ENCODE measurements around the gene RHOBTB3.
"Not testable (repeated sequence)": the region's sequence is repeated elsewhere in the genome, so short reads cannot be mapped to it uniquely, and the experiment has no call there.

Gene RHOBTB3

DNA sequence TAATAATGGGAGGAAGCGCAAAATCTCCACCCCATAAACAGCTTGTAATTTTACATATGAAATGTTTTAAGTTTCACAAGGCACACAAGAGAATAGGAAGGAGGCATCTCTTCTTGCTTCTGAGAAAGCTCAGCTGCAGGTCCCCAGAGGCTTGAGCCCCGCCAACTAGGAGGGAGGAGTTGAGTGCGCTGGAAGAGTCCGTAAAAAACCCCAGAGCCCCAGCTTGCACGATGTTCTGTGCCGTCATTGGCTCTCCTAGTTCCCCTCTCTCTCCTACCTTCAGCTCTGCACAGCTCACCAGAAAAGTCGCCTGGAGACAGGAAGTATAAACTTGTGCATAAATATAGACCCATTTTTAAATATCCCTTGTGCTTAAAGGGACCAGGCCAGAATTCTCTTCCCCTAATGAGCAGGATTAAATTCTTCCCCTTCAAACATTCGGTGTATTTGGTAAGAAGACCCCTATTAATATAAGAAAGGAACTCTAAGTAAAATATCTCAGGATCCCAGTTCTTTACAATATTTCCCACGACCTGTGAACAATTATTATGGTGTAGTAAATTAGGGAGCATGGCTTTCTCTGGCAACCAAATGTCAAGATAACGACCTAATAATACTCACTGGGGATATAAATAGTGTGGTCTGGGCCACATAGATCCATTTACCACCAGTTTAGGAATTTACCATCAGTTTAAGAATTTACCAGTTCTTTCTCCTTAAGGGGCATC lies 77.7 kb downstream of the RHOBTB3 start:
- in situ Hi-C loops (cut with HindIII; ENCODE audit: low pct_ligation_motif_present, low pct_unique_long_range_greater_than_20kb, low sequenced_read_pairs), result no loop called here

DNA sequence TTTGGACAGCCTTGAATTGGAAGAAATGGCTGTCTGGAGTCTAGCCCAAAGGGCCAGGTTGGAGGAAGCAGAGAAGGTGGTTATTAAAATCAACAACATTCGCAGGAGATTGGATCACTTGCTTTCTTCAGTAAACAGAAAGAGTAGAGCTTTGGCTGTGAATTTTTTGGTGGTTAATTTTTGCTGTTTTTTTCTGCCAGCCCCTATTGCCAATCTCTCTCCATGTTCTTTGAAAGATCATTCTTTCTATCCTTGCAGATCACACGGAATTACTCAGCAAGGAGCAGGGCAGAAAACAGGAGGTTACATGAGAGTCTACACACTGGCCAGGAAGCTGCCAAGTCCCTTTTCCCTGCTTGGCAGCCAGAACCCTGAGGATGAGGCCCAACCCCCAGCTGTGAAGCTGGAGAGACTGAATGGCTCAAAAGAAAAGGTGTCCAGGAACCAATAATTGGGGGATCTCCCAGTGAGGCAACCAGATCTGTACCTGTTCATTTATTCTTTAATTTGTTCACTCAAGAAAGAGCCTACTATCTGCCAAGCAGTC lies 78.4 kb downstream of the RHOBTB3 start:
- in situ Hi-C loops (cut with HindIII; ENCODE audit: low pct_ligation_motif_present, low pct_unique_long_range_greater_than_20kb, low sequenced_read_pairs), result no loop called here
- DNase-seq, result no peak

More for the DNA sequence above, 77.7 kb downstream of the RHOBTB3 start:
- DNase-seq, result no peak

DNA sequence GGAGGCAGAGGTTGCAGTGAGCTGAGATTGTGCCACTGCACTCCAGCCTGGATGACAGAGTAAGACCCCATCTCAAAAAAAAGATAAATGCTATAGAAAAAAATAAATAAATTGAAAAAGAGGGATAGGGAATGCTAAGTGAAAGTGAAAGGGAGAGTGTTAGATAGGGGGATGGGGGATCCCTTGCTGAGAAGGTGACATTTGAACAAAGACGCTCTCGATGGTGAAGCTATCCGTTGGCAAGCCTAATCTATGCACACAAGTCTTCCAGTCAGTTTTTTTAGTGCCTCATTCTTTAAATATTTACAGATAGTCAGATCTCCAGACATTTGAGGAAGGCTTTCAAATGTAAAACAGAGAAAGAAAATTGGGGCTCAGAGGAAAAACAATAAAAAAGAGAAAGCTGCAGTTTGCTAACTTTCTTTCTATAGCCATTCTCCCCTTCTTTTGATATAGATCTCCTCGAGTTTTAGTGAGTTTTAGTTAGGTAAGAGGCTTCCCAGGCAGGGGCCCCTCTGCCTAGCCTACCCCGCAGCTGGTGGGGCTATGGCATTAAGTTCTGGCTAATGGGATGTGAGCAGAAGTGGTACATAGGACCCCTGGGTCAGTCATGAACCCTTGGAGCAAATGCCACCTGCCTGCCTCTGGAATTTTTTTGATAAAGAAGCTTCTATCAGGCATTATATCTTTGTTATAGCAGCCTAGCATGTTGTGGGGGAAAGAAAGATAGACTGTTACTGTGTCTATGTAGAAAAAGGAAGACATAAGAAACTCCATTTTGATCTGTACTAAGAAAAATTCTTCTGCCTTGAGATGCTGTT lies 79.4 kb downstream of the RHOBTB3 start:
- DNase-seq, result no peak
- in situ Hi-C loops (cut with HindIII; ENCODE audit: low pct_ligation_motif_present, low pct_unique_long_range_greater_than_20kb, low sequenced_read_pairs), result no loop called here

DNA sequence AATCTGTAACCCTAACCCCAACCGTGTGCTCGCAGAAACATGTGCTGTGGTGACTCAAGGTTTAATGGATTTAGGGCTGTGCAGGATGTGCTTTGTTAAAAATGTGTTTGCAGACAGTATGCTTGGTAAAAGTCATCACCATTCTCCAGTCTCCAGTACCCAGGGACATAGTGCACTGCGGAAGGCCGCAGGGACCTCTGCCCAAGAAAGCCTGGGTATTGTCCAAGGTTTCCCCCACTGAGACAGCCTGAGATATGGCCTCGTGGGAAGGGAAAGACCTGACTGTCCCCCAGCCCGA lies 79.9 kb downstream of the RHOBTB3 start:
- peak; percentile 55 for DNase-seq
- in situ Hi-C loops (cut with HindIII; ENCODE audit: low pct_ligation_motif_present, low pct_unique_long_range_greater_than_20kb, low sequenced_read_pairs), result not testable (repeated sequence)

DNA sequence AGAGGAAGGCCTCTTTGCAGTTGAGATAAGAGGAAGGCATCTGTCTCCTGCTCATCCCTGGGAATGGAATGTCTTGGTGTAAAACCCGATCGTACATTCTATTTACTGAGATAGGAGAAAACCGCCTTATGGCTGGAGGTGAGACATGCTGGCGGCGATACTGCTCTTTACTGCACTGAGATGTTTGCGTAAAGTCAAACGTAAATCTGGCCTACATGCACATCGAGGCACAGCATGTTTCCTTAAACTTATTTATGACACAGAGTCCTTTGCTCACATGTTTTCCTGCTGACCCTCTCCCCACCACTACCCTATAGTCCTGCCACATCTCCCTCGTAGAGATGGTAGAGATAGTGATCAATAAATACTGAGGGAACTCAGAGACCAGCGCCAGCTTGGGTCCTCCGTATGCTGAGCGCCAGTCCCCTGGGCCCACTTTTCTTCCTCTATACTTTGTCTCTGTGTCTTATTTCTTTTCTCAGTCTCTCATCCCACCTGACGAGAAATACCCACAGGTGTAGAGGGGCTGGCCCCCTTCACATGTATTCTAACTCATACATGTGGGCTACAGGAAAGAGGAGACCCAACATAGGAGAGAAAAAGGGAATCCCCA lies 80.4 kb downstream of the RHOBTB3 start:
- in situ Hi-C loops (cut with HindIII; ENCODE audit: low pct_ligation_motif_present, low pct_unique_long_range_greater_than_20kb, low sequenced_read_pairs); DNase-seq: not testable (repeated sequence)

DNA sequence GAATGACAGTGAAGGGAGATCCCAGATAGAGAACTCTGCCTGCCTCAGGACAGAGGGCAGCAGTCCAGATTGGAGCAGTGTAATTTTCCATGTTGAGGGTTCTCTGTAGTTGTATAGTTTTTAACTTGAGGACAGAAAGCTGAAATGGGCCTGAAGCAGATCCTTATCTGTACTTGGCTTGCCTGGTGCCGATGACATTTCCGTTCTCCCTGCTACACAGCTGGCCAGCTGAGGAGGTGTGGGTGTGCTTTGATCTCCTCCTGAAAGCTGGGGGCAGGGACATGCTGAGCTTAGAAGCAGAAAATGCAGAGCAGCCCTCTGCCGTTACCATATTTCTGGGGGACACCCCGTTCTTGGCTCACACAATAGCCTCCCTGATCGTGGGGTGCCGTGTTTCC lies 80.9 kb downstream of the RHOBTB3 start:
- no peak for DNase-seq
- in situ Hi-C loops (cut with HindIII; ENCODE audit: low pct_ligation_motif_present, low pct_unique_long_range_greater_than_20kb, low sequenced_read_pairs), result no loop called here

DNA sequence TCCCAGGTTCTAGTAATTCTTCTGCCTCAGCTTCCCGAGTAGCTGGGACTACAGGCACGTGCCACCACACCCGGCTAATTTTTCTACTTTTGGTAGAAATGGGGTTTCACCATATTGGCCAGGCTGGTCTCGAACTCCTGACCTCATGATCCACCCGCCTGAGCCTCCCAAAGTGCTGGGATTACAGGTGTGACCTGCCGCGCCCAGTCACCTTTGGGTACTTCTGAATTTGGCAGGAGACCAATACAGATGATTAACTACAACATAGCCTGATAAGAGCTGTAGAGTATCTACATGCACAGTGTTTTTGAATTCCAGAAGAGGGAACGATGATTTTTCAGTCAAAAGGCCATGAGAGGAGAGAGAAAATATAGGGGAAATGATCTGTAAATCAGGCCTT lies 81.9 kb downstream of the RHOBTB3 start:
- in situ Hi-C loops (cut with HindIII; ENCODE audit: low pct_ligation_motif_present, low pct_unique_long_range_greater_than_20kb, low sequenced_read_pairs); DNase-seq: not testable (repeated sequence)

DNA sequence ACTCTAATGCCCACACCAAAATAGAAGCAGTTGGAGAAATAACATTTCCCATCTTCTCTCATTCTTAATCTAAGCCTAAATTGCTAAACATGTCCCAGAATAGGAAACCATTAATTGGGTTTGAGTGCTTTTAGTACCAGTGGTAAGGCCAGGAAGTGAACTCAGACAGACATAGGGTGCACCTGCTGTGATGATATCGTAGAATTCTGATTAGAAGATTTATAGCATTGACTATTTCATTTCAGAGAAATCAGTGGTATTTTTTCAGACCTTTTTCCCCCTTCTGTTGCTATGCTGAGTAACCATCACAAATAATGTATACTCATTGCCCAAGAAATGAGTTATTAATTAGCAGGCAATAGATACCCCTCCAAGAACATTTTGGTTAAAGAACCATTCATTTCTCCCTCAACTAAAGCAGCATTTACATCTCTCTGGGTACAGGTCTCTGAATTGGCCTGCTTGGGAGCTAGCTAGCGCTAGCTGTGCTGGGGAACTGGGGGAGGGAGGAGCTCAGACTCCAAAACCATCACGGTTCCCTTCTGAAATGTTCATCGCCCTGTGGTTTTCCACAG lies 84.1 kb downstream of the RHOBTB3 start:
- no peak for DNase-seq
- in situ Hi-C loops (cut with HindIII; ENCODE audit: low pct_ligation_motif_present, low pct_unique_long_range_greater_than_20kb, low sequenced_read_pairs), result no loop called here

DNA sequence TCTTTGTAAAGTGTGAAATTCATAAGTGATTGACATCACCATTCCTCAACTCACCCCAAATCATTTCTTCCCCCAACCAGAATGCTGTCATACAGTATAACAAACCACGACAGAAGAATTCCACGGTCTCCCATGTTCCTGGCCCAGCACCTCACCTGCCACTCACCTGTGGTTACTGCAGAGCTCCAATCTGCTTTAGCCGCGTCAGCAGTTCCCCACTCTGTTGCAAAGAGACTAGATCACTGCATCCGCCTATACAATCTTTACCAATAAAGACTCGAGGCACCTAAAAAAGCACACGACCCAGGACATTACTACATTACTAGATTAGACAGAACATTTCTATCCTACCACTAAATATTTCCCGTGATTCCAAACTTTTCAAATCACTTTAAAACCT lies 85.2 kb downstream of the RHOBTB3 start:
- DNase-seq, result no peak
- in situ Hi-C loops (cut with HindIII; ENCODE audit: low pct_ligation_motif_present, low pct_unique_long_range_greater_than_20kb, low sequenced_read_pairs), result no loop called here

DNA sequence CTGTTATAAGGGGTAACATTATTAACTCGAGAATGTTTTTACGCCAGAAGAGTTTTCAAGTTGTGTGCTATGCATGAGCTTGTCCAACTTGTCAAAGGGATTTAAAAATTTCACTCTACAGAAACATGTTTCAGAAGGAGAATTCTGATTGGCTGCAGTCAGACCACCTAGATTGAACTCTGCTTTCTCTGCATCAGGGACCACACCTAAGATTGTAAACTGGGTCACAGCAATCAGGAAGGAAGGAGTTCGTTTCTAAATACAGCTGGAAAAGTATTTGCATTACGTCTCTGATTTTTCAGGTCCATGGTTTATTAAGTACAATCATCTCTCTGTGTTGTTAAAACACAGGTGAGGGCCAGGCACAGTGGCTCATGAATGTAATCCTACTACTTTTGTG lies 85.6 kb downstream of the RHOBTB3 start:
- no peak for DNase-seq
- in situ Hi-C loops (cut with HindIII; ENCODE audit: low pct_ligation_motif_present, low pct_unique_long_range_greater_than_20kb, low sequenced_read_pairs), result no loop called here

DNA sequence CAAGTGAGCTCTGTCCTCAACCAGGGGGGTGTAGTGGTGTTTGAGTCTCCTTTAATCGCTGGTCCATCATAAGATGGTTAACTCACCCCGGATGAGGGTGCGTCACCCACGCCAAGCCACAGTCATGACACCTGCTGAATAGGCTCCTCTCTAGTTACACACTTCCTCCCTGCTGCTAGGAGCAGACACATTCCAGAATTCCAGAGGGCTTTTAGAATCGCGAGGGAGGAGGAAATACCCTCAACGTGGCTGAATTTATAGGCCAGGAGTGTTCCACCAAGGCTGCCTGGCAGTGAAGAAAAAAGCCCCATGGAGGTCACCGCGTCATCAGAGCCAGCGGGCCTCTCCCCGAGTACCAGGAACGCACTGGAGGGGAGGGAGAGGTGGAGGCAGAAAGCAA lies 86.3 kb downstream of the RHOBTB3 start:
- peak; percentile 81 for DNase-seq
- in situ Hi-C loops (cut with HindIII; ENCODE audit: low pct_ligation_motif_present, low pct_unique_long_range_greater_than_20kb, low sequenced_read_pairs), result no loop called here

DNA sequence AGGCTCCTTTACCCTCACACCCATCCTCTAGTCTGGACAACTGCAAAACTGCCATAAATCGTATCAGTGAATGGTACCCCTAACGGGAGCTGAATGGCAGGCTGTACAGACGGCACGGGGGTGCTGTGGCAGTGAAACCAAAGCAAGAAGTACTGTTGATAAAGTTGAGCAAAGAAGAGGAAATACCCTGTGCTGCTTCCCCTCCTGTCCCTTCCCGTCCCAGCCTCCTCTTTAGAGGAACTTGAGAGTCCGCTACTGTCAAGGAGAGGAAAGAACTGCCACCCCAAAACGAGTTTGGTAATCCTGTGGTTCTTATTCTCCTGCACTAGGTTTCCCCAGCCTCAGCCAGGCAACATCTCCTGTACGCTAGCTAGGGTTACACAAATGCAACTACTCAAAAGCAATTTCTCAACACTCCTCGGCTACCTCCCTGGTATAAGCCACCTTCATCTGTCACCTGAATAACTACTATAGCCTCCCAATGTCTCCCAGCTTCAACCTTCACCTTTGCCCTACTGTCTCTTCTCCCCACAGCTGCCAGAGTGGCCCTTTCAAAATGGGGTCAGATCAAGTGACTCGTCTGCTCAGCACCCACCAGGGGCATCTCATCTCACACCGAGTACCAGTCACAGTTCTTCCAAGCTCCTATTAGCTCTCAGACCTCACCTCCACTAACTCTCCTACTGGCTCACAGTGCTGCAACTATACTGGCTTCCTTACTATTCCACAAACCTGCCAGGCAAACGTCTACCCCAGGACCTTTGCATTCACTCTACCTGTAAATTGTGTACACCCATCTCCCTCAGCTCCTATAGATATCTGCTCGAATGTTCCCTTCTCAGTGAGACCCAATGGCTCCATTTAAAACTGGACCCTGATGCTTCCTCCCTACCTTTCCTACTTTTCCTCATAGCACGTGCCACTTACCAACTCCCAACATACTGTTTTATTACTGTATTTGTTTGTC lies 87.3 kb downstream of the RHOBTB3 start:
- no peak for DNase-seq
- in situ Hi-C loops (cut with HindIII; ENCODE audit: low pct_ligation_motif_present, low pct_unique_long_range_greater_than_20kb, low sequenced_read_pairs), result no loop called here

DNA sequence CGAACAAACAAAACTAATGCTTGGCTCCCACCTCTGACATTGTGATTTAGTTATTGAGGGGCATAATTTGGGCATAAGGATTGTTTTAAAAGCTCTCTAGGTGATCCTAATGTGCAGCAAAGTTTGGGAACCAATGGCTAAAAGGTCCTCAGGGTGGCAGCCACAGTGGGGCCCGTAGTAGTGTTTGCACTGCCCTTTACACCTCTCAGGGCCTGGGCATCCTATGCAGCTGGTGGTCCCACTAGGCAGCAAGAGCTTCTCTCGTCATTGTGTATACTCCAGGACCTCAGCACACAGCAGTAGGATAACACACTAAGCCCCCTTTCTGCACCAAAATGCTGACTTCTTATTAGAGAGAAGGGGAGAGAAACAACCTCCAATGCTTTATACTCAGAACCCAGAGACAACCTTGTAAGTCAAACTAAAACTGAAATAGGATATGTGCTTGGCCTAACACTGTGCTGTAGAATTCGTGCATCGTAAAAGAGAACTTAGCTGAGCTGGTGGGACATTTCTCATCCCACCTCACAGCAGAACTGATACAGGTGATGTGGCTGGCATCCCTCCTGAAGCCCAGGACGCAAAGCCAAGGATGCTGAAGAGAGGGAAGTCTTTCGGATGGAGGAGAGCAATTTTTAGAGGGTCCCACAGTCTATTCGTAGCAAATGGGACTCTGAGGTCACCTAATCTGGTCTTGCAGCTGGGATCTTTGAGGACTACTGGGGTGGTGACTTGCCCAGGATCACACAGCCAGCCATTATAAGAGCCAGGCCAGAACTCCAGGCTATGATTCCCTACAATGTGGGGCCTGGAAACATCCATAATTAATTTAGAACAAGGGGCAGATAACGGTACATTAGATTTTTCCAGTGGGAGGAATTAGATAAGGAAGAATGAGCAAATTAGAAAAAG lies 90.2 kb downstream of the RHOBTB3 start:
- no peak for DNase-seq
- in situ Hi-C loops (cut with HindIII; ENCODE audit: low pct_ligation_motif_present, low pct_unique_long_range_greater_than_20kb, low sequenced_read_pairs), result no loop called here

DNA sequence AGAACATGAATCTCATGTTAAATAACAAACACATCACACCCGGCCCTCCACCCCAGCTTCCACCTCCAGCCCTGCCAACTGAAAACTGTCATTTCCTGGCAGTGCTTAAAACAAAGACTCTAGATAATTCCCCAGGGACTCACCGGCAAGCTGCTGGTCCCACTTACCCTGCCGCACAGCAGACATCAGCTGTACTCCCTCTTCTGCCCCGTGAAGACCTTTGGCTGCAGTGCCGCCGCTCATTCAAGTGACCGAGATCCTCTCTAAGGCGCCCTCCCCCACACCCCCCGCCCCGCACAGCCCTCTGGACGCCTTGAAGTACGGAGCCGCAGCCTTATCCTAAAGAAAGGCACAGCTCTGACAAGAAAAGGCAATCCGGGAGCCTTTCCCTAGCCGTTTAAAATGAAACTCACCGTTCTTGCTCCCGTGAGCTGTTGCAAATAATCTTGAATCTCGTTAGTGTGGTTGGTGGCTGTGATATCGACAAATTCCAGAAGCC lies 91.0 kb downstream of the RHOBTB3 start:
- peak; percentile 38 for DNase-seq
- in situ Hi-C loops (cut with HindIII; ENCODE audit: low pct_ligation_motif_present, low pct_unique_long_range_greater_than_20kb, low sequenced_read_pairs), result no loop called here

DNA sequence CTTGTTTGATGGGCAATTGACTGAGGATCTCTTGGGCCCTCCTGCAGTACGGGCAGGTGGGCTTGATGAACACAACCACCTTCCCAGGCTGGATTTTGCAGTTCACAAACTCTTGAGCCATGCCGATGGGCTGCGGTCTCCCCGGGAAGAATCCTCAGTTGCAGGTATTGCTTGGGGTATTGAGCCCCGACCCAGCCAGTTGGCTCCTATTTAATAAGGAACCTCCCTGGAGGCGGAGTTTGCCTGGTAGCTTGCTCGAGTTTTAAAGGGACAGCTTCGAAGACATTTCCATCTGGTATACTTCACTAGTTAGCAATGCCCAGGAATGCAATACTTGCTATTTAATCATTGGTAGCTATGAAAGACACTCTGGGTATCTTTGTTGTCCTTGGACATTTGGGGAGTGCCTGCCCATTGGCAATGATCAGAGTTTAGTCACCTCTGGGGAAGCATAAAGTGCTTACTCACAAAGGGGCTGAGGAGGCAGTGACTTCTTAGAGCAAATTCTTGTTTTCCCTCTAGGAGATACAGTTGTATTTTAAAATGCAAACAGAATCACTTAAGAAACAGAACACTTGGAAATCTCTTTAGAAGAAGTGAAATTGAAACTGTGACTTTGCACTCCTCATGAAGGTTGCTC lies 91.5 kb downstream of the RHOBTB3 start, which contains the start of gene GLRX:
Gene GLRX (minus strand): TSS at position 185 of the 640 bp plus-strand sequence. CDS start 64 bp downstream, at position 121.
- peak; percentile 89 for DNase-seq
- in situ Hi-C loops (cut with HindIII; ENCODE audit: low pct_ligation_motif_present, low pct_unique_long_range_greater_than_20kb, low sequenced_read_pairs), result no loop called here

DNA sequence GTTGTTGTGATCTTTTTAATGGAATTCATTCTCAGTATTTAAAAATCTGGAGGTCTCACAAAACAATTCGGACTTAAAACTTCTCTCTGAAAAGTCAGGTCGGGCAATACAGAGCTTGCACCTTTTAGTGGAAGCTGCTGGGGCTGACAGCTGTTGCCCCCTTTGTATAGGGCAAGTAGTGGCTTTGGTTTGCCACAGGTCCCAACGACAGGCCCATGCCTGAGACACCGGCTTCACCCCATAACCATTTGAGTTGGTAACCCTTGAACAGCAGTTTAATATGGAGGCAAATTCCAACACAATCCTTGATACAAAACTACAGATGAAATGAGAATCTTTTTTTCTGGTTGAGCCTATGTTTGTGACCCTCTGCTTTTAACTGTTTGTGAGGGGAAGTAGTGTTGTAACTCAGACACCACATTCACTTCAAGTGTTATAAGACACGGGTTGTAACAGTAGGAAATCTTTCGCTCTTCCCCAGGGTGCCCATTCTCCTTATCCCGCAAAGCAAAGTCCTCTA lies 92.1 kb downstream of the RHOBTB3 start:
- in situ Hi-C loops (cut with HindIII; ENCODE audit: low pct_ligation_motif_present, low pct_unique_long_range_greater_than_20kb, low sequenced_read_pairs), result no loop called here

More for the DNA sequence above, 92.1 kb downstream of the RHOBTB3 start:
- DNase-seq, result no peak
